Activated T-helper 1 cell treated with anti-CD3 and anti-CD28 coated beads, Interleukin-12 subunit alpha, Interleukin-12 subunit beta, Interleukin-2, Interleukin-4 antibody, amounts not matched to agents 30 ng/mL and 10 ng/mL and 1 ng/mL, durations not matched to agents 14 hours and 24 hours and 36 hours (primary cell): ENCODE data around the gene HNMT. TPM values are rescaled to one million over a fixed set of nuclear protein-coding genes. Genes with fewer than 3 reads are reported as not detected.
"Not testable (repeated sequence)": the region's sequence is repeated elsewhere in the genome, so short reads cannot be mapped to it uniquely, and the experiment has no call there.

Source experiments
- DNase-seq: peaks from one replicate; pipeline ENCODE4 v3.0.0; 2021; ENCODE audit warnings: low spot score
- H3K27ac Mint-ChIP-seq: one replicate; pipeline ENCODE4 v1.8.0; 2021; ENCODE audit warnings: mild to moderate bottlenecking, mixed read lengths
- H3K27me3 Mint-ChIP-seq: one replicate; pipeline ENCODE4 v1.8.0; 2022; ENCODE audit warnings: mild to moderate bottlenecking, moderate library complexity, mixed read lengths; ENCODE audit not compliant: insufficient read depth
- H3K36me3 Mint-ChIP-seq: one replicate; pipeline ENCODE4 v1.8.0; 2021; ENCODE audit warnings: low read depth, mixed read lengths
- H3K4me1 Mint-ChIP-seq: one replicate; pipeline ENCODE4 v1.8.0; 2021; ENCODE audit warnings: low read depth, mixed read lengths
- H3K4me3 Mint-ChIP-seq: one replicate; pipeline ENCODE4 v1.8.0; 2021; ENCODE audit warnings: mild to moderate bottlenecking, moderate library complexity, mixed read lengths
- H3K9me3 Mint-ChIP-seq: one replicate; pipeline ENCODE4 v1.8.0; 2021; ENCODE audit warnings: mixed read lengths
- intact Hi-C: fragments of 100-400 bp; cut with micrococcal nuclease; formaldehyde crosslinking; loops from one replicate; pipeline ENCODE4 v1.15.1; 2024
- total RNA-seq: library from RNA; stranded (reverse); gene quantifications from 2 replicates; pipeline ENCODE4 v1.2.3, GENCODE V29; 2022

The HNMT gene
- total RNA-seq, result not detected in 2 replicates

GRCh38 chr2:137964066-137964858 lies at the start of gene HNMT:
Gene HNMT (plus strand): TSS chr2:137964473. CDS start chr2:137964492, 19 bp downstream.
- no peaks in the 10 kb centered on the region for H3K9me3 Mint-ChIP-seq
- intact Hi-C loops, result no loop called here
- no peaks in the 10 kb centered on the region for H3K4me1 Mint-ChIP-seq
- no peaks in the 10 kb centered on the region for H3K36me3 Mint-ChIP-seq
- H3K27ac Mint-ChIP-seq, result no peak within 1 kb of the TSS
- no peak for DNase-seq
- H3K27me3 Mint-ChIP-seq, result peaks cover 7% of the 10 kb centered on the region
- H3K4me3 Mint-ChIP-seq, result no peak within 1 kb of the TSS

- DNase-seq, result no peak
- H3K27me3 Mint-ChIP-seq, result peaks cover 3% of the 10 kb centered on the region
- no peaks in the 10 kb centered on the region for H3K36me3 Mint-ChIP-seq
- H3K4me3 Mint-ChIP-seq, result no peak overlapping the region
- no peaks in the 10 kb centered on the region for H3K4me1 Mint-ChIP-seq
- H3K27ac Mint-ChIP-seq, result no peak overlapping the region
- no peaks in the 10 kb centered on the region for H3K9me3 Mint-ChIP-seq
- intact Hi-C loops, result no loop called here
Measured at GRCh38 chr2:137921105-137921880, 43.0 kb upstream of the HNMT start.

GRCh38 chr2:137922171-137922570 lies 42.1 kb upstream of the HNMT start:
- H3K27ac Mint-ChIP-seq, H3K9me3 Mint-ChIP-seq, H3K36me3 Mint-ChIP-seq, H3K4me3 Mint-ChIP-seq, H3K27me3 Mint-ChIP-seq, DNase-seq, H3K4me1 Mint-ChIP-seq, intact Hi-C loops: not testable (repeated sequence)

- Mint-ChIP-seq H3K27ac (no peak overlapping the region), H3K36me3 (no peaks in the 10 kb centered on the region), H3K4me3 (no peak overlapping the region), H3K9me3 (no peaks in the 10 kb centered on the region), H3K4me1 (no peaks in the 10 kb centered on the region), H3K27me3 (peaks cover 3% of the 10 kb centered on the region)
- no peak for DNase-seq
- intact Hi-C loops, result no loop called here
Measured at GRCh38 chr2:137924019-137924418, 40.3 kb upstream of the HNMT start.

- H3K27ac Mint-ChIP-seq, result no peak overlapping the region
- H3K9me3 Mint-ChIP-seq, result no peaks in the 10 kb centered on the region
- no peaks in the 10 kb centered on the region for H3K36me3 Mint-ChIP-seq
- intact Hi-C loops, result no loop called here
- no peak for DNase-seq
- peaks cover 3% of the 10 kb centered on the region for H3K27me3 Mint-ChIP-seq
- H3K4me1 Mint-ChIP-seq, result no peaks in the 10 kb centered on the region
- H3K4me3 Mint-ChIP-seq, result no peak overlapping the region
Measured at GRCh38 chr2:137925599-137925998, 38.7 kb upstream of the HNMT start.

- no peak overlapping the region for H3K4me3 Mint-ChIP-seq
- intact Hi-C loops, result no loop called here
- no peaks in the 10 kb centered on the region for H3K27me3 Mint-ChIP-seq
- H3K4me1 Mint-ChIP-seq, result no peaks in the 10 kb centered on the region
- no peaks in the 10 kb centered on the region for H3K36me3 Mint-ChIP-seq
- no peaks in the 10 kb centered on the region for H3K9me3 Mint-ChIP-seq
- no peak for DNase-seq
- H3K27ac Mint-ChIP-seq, result no peak overlapping the region
Measured at GRCh38 chr2:137927846-137928245, 36.4 kb upstream of the HNMT start.

- intact Hi-C loops, result no loop called here
- no peaks in the 10 kb centered on the region for H3K27me3 Mint-ChIP-seq
- H3K27ac Mint-ChIP-seq, result no peak overlapping the region
- H3K4me3 Mint-ChIP-seq, result no peak overlapping the region
- no peaks in the 10 kb centered on the region for H3K9me3 Mint-ChIP-seq
- no peak for DNase-seq
- no peaks in the 10 kb centered on the region for H3K4me1 Mint-ChIP-seq
- no peaks in the 10 kb centered on the region for H3K36me3 Mint-ChIP-seq
Measured at GRCh38 chr2:137928547-137929518, 35.4 kb upstream of the HNMT start.

- H3K4me1 Mint-ChIP-seq, result no peaks in the 10 kb centered on the region
- no peak for DNase-seq
- no peaks in the 10 kb centered on the region for H3K27me3 Mint-ChIP-seq
- H3K36me3 Mint-ChIP-seq, result no peaks in the 10 kb centered on the region
- no peak overlapping the region for H3K27ac Mint-ChIP-seq
- H3K9me3 Mint-ChIP-seq, result no peaks in the 10 kb centered on the region
- intact Hi-C loops, result no loop called here
- no peak overlapping the region for H3K4me3 Mint-ChIP-seq
Measured at GRCh38 chr2:137929519-137929916, 34.8 kb upstream of the HNMT start.

GRCh38 chr2:137930146-137930545 lies 34.1 kb upstream of the HNMT start:
- H3K27me3 Mint-ChIP-seq, result no peaks in the 10 kb centered on the region
- no peaks in the 10 kb centered on the region for H3K9me3 Mint-ChIP-seq
- no peaks in the 10 kb centered on the region for H3K36me3 Mint-ChIP-seq
- H3K4me1 Mint-ChIP-seq, result no peaks in the 10 kb centered on the region
- H3K4me3 Mint-ChIP-seq, result no peak overlapping the region
- intact Hi-C loops, result no loop called here
- no peak overlapping the region for H3K27ac Mint-ChIP-seq
- no peak for DNase-seq

- Mint-ChIP-seq H3K27ac (no peak overlapping the region), H3K4me1 (no peaks in the 10 kb centered on the region), H3K27me3 (no peaks in the 10 kb centered on the region), H3K9me3 (no peaks in the 10 kb centered on the region), H3K36me3 (no peaks in the 10 kb centered on the region), H3K4me3 (no peak overlapping the region)
- intact Hi-C loops, result no loop called here
- DNase-seq, result no peak
Measured at GRCh38 chr2:137935591-137935990, 28.7 kb upstream of the HNMT start.

GRCh38 chr2:137937246-137937645 lies 27.0 kb upstream of the HNMT start:
- Mint-ChIP-seq H3K27me3 (no peaks in the 10 kb centered on the region), H3K27ac (no peak overlapping the region), H3K4me1 (no peaks in the 10 kb centered on the region), H3K9me3 (no peaks in the 10 kb centered on the region), H3K4me3 (no peak overlapping the region), H3K36me3 (no peaks in the 10 kb centered on the region)
- DNase-seq, result no peak
- intact Hi-C loops, result no loop called here

GRCh38 chr2:137937778-137938177 lies 26.5 kb upstream of the HNMT start:
- Mint-ChIP-seq H3K9me3 (no peaks in the 10 kb centered on the region), H3K4me3 (no peak overlapping the region), H3K36me3 (no peaks in the 10 kb centered on the region), H3K27me3 (no peaks in the 10 kb centered on the region), H3K27ac (no peak overlapping the region), H3K4me1 (no peaks in the 10 kb centered on the region)
- DNase-seq, result no peak
- intact Hi-C loops, result no loop called here
